Activated effector memory CD4-positive, alpha-beta T cell treated with Interleukin-2 at 50 U/mL for 16 hours (primary cell): ENCODE results near the gene EYS.

ENCODE experiments used
- DNase-seq: peaks from one replicate; pipeline ENCODE4 v3.0.0-alpha.2; 2020

EYS gene

GRCh38 chr6:64930681-64931080, 776.3 kb downstream of the EYS start:
- no peak for DNase-seq

GRCh38 chr6:64926051-64926450, 781.0 kb downstream of the EYS start:
- no peak for DNase-seq

- no peak for DNase-seq
Observed at GRCh38 chr6:64920257-64920656, 786.8 kb downstream of the EYS start.

GRCh38 chr6:64914124-64914523, 792.9 kb downstream of the EYS start:
- DNase-seq, result no peak

GRCh38 chr6:64912966-64913365, 794.1 kb downstream of the EYS start:
- no peak for DNase-seq

GRCh38 chr6:64908104-64908503, 798.9 kb downstream of the EYS start:
- no peak for DNase-seq

- no peak for DNase-seq
Observed at GRCh38 chr6:64904616-64905015, 802.4 kb downstream of the EYS start.

GRCh38 chr6:64902596-64902995, 804.4 kb downstream of the EYS start:
- no peak for DNase-seq

GRCh38 chr6:64896939-64897338, 810.1 kb downstream of the EYS start:
- no peak for DNase-seq

GRCh38 chr6:64895945-64896344, 811.1 kb downstream of the EYS start:
- no peak for DNase-seq

GRCh38 chr6:64890609-64891008, 816.4 kb downstream of the EYS start:
- no peak for DNase-seq

- DNase-seq, result no peak
Observed at GRCh38 chr6:64889144-64889543, 817.9 kb downstream of the EYS start.

GRCh38 chr6:64874776-64875175, 832.2 kb downstream of the EYS start:
- DNase-seq, result no peak

- DNase-seq, result no peak
Observed at GRCh38 chr6:64872633-64873032, 834.4 kb downstream of the EYS start.

- DNase-seq, result no peak
Observed at GRCh38 chr6:64861039-64861651, 845.9 kb downstream of the EYS start.

GRCh38 chr6:64860203-64860602, 846.8 kb downstream of the EYS start:
- no peak for DNase-seq

GRCh38 chr6:64850121-64850520, 856.9 kb downstream of the EYS start:
- DNase-seq, result no peak

GRCh38 chr6:64848467-64848866, 858.6 kb downstream of the EYS start:
- no peak for DNase-seq

GRCh38 chr6:64847396-64847795, 859.6 kb downstream of the EYS start:
- DNase-seq, result no peak

GRCh38 chr6:64838726-64839125, 868.3 kb downstream of the EYS start:
- DNase-seq, result no peak

GRCh38 chr6:64831680-64832079, 875.3 kb downstream of the EYS start:
- no peak for DNase-seq

- no peak for DNase-seq
Observed at GRCh38 chr6:64817525-64817924, 889.5 kb downstream of the EYS start.

GRCh38 chr6:64815718-64816117, 891.3 kb downstream of the EYS start:
- DNase-seq, result no peak

- DNase-seq, result no peak
Observed at GRCh38 chr6:64812138-64812537, 894.9 kb downstream of the EYS start.

GRCh38 chr6:64811119-64811518, 895.9 kb downstream of the EYS start:
- no peak for DNase-seq

- no peak for DNase-seq
Observed at GRCh38 chr6:64807785-64808184, 899.2 kb downstream of the EYS start.
